HK-2 (cell line): ENCODE data around the gene IGSF11.
"Not testable (repeated sequence)": the region's sequence is repeated elsewhere in the genome, so short reads cannot be mapped to it uniquely, and the experiment has no call there.

ENCODE experiments used
- DNase-seq: peaks from one replicate; pipeline ENCODE4 v3.0.0-alpha.2; 2018; ENCODE audit not compliant: unreplicated experiment

Gene IGSF11, protein sequence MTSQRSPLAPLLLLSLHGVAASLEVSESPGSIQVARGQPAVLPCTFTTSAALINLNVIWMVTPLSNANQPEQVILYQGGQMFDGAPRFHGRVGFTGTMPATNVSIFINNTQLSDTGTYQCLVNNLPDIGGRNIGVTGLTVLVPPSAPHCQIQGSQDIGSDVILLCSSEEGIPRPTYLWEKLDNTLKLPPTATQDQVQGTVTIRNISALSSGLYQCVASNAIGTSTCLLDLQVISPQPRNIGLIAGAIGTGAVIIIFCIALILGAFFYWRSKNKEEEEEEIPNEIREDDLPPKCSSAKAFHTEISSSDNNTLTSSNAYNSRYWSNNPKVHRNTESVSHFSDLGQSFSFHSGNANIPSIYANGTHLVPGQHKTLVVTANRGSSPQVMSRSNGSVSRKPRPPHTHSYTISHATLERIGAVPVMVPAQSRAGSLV

DNA sequence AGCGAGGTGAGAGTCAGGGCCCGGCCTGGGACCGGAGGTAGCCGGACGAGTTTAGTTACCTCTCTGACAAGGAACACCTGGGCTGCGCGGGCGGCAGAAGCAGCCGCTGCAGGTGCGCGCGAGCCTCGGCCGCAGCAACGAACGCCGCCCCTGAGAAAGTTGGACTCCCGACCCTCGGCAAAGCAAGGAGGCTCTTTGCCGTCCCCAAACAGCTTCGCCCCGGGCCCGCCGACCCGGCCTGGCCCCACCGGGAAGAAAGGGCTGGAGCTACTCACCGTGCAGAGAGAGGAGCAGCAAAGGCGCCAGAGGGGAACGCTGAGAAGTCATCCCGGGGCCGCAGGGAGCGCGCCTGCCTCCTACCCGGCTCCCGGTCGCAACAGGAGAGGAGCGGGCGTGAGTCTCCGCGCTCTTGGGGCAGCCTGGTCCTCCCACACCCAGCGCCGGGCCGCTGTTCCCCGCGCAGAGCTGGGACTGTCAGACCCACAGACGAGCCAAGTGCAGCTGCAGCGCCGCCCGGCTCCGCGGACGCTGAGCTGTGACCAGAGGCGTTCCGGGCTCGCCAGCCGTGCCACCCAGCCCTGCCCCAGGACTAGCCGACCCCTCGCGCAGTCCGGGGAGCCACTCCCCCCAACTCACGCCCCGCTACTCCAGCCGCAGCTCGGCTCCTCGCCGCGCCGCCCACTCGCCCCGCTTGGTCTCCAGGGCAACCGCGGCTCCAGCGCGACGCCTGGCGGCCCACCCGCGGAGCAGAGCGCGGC is at the start of gene IGSF11:
Gene IGSF11, minus strand, starts transcription at position 591 of the 758 bp plus-strand sequence. Its CDS starts 264 bp downstream, at position 327.
- DNase-seq = peak; percentile 52

DNA sequence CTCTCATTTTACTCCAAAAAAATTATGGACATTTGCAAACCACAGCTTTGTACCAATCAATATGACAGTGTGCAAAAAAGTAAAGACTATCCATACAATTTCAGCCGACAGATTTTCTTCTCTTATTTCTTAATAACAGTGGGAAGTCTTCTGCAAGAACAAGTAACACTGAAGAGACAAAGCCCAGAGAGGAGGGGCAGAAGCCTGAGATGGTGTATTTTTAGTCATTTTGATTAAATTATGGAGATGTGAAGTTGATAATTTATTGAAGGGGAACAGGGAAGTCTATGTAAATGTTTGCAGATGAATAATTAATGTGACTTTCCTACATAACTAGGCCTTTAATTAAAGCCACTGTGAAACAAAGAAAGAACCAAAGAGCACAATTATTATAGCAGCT is 45.7 kb upstream of the IGSF11 start:
- DNase-seq = no peak

DNA sequence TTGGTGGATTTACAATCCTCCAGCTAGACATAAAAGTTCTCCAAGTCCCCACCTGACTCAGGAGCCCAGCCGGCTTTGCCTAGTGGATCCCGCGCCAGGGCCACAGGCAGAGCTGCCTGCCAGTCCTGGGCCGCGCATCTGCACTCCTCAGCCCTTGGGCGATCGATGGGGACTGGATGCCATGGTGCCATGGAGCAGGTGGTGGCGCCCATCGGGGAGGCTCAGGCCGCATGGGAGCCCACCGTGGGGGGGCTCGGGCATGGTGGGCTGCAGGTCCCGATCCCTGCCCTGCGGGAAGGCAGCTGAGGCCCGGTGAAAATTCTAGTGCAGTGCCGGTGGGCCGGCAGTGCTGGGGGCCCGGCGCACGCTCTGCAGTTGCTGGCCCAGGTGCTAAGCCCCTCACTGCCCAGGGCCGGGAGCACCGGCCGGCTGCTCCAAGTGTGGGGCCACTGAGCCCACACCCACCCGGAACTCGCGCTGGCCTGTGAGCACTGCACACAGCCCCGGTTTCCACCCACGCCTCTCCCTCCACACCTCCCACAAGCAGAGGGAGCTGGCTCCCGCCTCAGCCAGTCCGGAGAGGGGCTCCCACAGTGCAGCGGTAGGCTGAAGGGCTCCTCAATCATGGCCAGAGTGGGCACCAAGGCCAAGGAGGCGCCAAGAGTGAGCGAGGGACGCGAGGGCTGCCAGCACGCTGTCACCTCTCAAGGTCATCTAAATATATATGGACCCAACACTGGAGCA is 38.8 kb upstream of the IGSF11 start:
- no peak for DNase-seq

DNA sequence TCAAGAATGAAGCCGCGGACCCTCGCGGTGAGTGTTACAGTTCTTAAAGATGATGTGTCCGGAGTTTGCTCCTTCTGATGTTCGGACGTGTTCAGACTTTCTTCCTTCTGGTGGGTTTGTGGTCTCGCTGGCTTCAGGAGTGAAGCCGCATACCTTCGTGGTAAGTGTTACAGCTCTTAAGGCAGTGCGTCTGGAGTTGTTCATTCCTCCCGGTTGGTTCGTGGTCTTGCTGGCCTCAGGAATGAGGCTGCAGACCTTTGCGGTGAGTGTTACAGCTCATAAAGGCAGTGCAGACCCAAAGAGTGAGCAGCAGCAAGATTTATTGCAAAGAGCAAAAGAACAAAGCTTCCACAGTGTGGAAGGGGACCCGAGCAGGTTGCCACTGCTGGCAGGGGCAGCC is 37.8 kb upstream of the IGSF11 start:
- DNase-seq = not testable (repeated sequence)

DNA sequence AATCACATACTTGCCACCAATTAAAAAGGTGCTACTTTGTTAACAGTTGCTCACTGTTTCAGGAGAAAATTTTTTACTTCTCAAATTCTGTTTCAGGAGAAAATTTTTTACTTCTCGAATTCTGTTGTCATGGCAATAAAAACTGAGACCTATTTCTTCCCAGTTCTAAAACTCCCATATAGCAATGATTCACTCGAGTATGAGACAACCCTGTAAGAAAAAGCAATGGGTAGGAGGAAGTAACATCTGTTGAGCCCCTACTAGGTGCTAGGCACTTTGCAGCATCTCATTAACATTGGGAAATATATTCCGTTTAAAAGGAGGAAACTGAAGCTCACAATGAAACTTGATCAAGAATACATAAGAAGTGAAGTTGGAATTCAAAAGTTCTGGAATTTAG is 35.1 kb upstream of the IGSF11 start:
- DNase-seq = no peak

DNA sequence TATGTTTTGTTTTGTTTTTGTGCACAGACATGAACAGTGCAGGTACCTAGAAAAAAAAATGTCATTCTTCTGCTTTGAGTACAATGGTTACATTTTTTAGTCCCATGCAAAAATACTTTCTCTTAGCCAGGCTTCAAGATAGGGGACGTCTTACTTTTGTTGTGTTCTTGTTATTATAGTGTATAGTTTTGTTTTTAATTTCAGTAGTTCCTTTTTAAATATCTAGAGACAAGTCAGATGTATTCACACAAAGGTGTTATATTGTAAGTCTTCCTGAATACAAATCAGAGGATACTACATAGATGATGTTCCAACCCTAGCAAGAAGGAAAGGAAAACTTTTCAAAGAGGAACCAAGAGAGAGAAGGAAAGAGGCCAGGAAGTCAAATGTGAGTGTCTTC is 28.8 kb upstream of the IGSF11 start:
- DNase-seq = no peak

DNA sequence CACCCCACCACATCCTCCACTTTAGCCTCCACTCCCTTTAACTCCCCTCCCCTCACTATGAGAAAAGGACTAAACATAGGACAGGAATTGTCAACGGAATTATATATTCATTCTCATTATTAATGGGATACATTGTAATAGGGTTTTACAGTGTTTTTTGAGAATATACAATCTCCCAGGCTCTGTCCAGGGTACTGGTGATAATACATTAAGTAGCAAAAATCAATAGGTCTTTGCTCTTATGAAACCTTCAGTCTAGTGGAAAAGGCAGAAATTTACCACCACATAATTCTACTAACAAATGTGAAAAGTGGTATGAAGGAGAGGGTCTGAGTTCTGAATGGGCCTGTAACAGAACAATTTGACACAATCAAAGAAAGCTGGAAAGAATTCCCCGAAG is 28.2 kb upstream of the IGSF11 start:
- no peak for DNase-seq

DNA sequence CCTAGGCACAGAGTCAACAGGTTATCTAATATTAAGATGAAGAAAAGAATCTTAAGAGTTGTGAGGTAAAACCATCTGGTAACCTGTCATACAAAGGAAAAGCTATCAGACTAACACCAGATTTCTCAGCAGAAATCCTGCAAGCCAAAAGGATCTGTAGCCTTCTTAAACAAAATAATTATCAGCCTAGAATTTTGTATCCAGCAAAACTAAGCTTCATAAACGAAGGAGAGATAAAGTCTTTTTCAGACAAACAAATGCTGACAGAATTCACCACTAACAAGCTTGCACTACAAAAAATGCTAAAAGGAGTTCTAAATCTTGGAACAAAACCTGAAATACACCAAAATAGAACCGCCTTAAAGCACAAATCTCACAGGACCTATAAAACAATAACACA is 9.9 kb upstream of the IGSF11 start:
- DNase-seq = no peak

DNA sequence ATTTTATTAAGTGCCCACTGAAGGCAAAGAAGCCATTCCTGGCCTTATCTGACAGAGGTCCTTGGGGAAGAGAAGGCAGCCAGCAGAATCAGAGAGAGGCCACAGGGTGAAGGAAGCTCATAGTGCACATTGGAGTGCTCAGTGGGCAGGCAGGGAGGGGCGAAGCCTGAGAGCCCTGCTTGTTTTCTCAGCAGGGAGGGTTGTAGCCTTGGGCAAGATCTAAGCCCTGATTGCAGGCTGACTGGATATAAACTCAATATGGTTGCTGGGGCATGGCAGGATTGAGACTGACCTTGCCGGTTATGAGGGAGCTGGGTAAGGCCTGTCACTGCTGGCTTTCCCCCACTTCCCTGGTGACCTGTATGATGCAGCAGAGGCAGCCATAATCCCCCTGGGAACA is 7.5 kb upstream of the IGSF11 start:
- no peak for DNase-seq

DNA sequence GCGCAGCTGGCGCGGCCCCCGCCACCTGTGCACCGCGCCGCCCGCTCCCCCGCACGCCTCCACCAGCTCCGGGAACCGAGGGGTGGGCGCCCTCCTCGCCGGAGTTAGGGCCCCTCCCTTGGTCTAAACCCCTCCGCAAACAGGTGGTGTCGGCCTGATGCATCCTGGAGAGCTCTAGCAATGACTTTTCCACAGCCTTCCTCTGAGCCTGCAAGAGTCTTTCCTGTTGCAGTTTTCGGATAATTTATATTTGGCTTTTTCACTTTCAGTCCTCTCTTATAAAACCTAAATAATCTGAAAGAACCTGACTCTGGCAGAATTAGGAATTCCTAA is 334 bp upstream of the IGSF11 start:
- no peak for DNase-seq

DNA sequence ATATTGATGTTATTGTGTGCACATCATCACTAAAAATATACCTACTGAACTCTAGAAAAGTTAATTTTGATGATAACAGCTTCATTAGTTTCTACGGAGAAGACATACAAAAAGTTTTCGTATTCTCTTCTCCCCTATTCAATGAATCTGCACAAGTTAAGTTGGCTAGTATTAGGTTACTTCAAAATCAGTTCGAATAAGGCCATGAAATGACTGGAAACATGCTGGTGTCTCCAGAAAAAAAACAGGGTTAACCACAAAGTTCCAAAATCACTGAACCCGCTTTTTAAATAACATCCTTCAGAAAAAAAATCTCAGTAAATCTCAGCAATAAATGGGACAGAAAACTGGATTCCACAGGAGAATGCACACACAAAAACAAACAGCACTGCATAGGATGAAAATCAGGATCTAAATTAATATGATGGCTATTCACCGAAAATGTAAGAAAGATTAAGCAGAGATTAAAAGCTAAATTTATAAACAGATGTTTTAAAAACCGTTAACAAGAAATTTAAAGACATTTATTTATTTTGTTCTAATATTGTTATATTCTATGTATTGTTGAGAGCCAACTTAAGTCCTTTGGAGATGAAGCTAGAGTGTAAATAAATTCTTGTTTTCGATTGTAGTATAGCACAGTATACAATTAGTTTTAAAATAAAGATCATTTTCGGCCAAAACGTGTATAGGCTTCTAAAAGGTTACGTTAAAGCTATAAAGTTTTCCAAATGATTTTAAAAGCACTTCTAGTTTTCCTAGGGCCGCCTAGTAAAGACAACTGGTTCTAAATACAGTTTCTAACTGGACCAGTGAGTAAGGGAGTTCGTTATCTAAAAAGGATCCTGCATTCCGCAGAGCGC is 1.0 kb downstream of the IGSF11 start:
- DNase-seq = no peak

DNA sequence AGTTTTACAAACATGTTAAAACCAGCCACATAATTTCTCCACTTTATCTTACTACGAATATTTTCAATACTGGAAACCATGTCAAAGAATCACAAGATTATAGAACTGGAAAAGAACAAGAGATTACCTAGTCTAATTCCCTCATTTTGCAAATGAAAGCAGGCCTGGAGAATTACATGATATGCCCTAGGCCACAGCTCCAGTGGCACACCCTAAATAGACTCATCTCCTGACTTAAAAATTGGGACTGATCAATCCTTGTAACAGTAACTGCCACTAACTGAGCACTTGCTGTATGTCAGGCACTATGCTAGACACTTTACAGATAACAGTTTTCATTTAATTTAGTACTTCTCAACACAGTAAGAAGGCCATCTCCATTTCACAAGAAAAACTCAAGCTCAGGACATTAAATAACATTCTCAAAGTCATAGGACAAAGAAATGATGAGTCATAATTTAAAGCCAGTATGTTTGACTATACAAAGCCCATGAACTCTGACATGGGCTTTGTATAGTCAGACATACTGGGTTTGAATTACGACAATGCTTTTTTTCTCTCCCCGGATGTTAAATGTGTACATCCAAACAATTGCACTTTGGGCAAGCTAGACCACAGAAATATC is 9.4 kb downstream of the IGSF11 start:
- no peak for DNase-seq

DNA sequence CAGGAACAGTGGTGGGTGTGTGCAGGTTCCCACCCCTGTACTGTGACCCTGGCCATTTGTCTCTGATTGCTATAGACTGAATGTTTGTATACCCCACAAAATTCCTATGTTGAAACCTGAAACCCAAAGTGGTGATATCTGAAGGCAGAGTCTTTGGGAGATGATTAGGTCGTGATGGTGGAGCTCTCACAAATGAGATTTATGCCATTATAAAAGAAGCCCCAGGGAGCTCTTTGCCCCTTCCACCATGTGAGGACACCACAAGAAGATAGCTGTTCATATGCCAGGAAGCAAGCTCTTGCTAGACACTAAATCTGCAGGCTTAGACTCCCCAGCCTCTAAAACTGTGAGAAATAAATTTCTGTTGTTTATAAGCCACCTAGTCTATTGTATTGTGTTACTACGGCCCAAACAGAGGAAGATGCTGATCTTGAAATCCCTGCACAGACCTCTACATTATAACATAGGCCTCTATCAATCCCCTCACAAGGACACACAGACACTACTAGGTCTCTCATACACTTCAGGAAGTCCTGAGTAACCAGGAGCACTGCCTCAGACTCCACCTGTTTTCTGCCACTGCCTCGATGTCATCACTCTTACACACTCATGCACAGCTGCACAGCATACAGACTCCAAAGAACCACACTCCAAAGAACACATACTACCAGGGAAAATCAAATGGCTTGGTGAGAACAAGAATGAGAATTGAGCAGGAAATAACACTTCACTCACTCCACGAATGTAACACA is 14.7 kb downstream of the IGSF11 start:
- no peak for DNase-seq

DNA sequence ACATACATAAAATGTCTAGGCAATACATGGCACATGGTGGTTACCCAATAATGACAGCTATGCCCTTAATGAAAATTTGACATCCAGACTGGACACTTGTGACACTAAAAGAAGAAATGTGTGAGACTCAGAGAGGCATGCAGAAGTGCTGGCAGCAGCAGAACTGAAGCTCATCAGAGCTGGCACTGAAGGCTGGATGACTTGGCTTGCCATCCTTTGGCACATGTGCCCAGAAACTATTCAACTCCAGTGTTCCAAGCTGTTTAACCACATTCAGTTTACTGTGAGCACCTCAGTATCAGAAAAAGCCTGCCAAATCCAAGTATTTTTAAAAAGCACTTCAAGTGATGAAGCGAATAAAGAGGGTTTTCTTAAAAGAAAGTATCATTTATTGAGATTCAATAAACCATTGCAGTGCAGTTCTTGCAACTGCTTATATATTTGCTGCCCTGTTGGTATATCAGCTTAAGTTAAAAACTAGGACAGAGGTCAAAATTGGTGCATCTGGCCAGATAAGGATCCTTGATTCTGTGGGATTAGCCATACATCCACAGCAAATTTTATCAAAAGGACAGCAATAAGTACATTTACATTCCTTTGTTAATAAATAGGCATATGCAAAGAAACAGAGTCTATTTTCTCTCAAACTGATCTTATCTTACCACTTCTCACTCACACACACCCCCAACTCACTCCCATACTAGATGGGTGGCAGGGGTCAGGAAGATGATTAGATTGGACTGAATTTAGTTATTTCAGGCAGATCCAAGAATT is 15.8 kb downstream of the IGSF11 start:
- DNase-seq = no peak

DNA sequence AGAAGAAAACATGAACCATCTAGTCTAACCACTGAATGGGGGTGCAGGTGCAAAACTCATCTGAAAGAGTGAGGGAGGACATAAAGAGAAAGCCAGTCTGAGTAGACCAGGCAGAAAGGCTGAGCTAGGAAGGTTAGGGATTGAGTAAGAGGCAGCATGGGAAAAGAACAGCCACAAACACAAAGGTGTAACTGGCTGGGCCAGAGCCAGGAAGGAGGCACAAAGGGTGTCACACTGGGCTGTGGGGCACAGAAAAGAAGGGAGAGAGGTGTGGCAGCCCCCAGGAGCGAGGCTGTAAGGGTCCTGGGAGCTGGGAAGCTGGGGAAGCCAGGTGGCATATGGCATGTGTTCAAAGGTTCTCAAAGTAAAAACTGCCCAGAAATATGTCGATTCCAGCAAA is 18.7 kb downstream of the IGSF11 start:
- DNase-seq = no peak

DNA sequence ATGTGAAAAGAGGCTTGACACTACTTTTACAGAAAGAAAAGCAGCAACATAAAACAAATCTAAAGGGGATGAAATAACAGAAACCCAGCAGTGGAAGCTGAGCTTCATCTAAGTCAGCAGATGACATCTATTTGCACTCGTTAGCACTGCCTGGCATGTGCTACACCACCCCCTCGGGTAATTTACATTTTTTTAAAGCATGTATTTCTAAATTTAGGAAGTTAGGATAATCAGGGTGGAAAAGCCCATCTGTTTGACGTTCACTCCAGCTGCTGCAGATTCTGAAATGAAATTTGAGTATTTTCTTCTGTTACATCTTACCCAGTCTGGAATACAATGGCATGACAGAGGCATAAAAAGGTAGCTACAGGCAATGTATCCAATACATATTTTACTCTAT is 20.7 kb downstream of the IGSF11 start:
- DNase-seq = no peak

DNA sequence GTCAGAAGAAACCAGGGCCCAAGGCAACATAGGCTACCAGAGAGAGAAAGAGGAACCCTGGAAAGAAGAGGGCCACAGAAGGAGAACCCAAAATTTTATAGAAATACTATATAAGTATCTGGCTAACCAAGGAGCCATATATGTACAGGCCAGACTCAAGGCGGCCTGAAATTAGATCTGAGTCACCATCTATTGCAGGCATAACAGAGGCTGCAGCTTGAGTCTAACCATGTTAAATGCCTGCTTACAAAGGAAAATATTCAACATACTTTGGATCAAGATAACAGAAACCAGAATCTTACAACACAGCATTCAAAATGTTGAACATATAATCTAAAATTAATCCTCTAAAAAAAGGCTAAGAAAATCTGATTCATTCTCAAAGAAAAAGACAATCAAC is 23.1 kb downstream of the IGSF11 start:
- no peak for DNase-seq

DNA sequence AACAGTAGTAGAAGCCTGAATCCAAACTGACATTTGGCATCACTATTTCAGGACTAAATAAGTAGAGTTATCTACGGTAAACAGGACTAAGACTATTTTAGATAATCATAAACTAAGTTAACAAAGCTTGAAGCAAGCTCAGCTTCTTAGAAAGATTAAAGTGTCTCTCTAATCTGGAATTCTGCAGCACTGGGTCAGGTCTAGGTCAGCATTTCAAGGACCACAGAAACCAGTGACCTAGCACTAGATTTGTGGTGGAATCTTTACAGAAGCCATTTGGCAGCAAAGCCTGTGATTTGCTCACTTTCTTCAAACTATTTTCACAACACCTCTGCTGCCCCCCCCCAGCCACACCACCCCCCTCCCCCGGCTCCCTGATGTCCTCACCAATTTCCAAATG is 37.5 kb downstream of the IGSF11 start:
- no peak for DNase-seq

DNA sequence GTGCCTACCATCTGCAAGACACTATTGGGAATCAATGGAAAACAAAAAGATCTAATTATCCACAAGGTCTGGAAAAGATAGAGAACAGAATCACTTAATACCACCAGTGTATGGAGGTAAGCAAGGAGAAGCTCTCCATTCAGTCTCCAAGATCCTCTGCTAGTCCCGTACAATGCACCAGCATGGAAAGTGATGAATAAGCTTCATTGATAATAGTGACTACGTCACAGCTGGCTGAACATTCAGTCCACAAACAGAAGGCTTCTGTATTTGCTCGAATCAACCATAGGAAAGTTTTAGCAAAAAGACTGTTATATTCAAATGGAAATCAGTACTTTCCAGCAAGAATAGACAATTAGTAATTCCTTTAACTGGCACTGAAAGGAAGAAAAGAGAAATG is 42.9 kb downstream of the IGSF11 start:
- no peak for DNase-seq
